ENCODE data around the gene PSAPL1.

PSAPL1 gene

GRCh38 chr4:7396186-7396910, 38.4 kb downstream of the PSAPL1 start:
- DNase-seq (ENCODE audit: low spot score) = no peak

DNA sequence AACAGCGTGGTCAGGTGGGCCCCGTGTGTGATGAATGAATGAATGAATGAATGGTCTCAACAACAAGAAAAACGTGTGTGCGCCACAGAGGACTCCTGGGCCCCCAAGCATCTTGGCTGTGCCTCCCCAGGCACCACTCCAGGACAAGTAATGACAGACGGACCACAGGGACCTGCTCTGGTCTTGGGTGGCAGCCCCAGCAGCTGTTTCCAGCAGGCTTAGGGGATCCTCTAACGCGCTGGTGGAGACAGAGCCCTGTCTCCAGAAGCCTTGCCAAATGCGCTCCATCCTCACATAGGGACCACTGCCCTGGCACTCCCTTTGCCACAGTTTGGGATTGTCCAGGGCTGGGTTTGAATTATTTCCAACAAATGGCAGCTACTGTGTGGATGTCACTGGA, 39.1 kb downstream of the PSAPL1 start:
- no peak for DNase-seq (ENCODE audit: low spot score)

GRCh38 chr4:7394681-7395451, 39.9 kb downstream of the PSAPL1 start:
- no peak for DNase-seq (ENCODE audit: low spot score)

- no peak for DNase-seq (ENCODE audit: low spot score)
Measured at GRCh38 chr4:7393601-7394575, 40.8 kb downstream of the PSAPL1 start.

DNA sequence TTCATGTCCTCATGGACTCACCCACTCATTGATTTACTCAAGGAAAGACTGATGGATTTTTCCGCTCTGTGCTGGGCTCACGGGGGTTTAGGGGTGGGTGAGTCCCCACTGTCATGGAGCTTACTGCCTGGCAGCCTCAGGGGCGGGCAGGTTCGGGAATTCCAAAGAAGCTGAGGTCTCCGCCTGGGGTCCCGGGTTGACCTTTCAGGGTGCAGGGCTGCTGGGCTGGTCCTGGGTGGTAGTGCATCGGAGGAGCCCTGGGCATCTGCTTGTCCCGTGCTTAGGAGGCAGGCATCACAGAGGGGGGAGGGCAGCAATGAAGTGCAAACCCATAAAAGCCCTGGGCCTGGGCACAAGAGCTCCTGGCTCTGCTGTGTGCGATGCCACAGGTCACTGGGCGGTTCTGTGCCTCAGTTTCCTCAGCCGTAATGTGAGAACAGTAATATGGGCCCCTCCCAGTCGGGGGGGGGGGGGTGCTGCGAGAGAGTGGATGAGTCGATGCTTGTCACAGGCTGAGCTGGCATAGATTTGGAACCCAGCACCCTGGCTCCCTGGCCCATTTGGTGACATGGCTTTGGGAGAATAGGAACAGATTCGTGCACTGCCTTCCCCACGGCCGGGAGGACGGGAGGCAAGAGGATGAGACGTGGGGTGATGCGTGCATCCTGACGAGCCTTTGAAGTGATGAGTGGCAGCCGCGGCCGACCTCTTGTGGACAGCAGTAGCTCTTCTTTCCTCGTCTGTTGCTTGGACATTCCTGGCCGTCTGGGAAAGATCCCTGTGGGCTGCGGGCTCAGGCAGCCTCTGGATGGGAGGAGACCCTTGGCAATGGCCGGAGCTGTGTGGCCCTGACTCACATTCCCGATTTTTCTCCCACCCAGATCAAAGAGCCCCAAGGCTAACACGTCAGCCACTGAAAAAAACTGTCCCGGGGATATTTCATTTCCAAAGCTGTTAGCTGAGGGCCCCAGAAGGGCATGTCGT, 42.0 kb downstream of the PSAPL1 start:
- no peak for DNase-seq (ENCODE audit: low spot score)

GRCh38 chr4:7391637-7392437, 42.9 kb downstream of the PSAPL1 start:
- no peak for DNase-seq (ENCODE audit: low spot score)

- no peak for DNase-seq (ENCODE audit: low spot score)
Measured at GRCh38 chr4:7390906-7391636, 43.7 kb downstream of the PSAPL1 start.

- DNase-seq (ENCODE audit: low spot score) = no peak
Measured at GRCh38 chr4:7390336-7390735, 44.4 kb downstream of the PSAPL1 start.

DNA sequence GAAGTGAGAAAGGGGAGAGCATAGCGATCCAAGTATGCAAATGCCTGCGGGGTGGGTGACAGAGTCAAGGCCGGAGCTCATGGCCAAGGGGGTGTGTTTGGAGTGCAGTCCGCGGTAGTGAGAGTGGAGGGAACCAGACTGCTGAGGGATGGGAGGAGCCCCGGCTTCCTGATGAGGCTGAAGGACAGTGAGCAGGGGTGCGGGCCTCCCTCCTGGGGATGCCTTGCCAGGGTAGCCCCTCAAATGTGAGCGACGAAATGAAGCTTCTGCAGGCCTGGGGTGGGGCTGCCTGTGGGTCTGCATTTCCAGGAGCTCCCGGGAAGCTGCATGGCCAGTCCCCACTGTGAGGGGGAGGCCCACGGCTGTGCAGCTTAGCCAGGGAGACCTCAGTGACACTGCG, 45.0 kb downstream of the PSAPL1 start:
- DNase-seq (ENCODE audit: low spot score) = no peak

- no peak for DNase-seq (ENCODE audit: low spot score)
Measured at GRCh38 chr4:7389101-7389701, 45.5 kb downstream of the PSAPL1 start.

GRCh38 chr4:7388627-7389026, 46.1 kb downstream of the PSAPL1 start:
- no peak for DNase-seq (ENCODE audit: low spot score)

DNA sequence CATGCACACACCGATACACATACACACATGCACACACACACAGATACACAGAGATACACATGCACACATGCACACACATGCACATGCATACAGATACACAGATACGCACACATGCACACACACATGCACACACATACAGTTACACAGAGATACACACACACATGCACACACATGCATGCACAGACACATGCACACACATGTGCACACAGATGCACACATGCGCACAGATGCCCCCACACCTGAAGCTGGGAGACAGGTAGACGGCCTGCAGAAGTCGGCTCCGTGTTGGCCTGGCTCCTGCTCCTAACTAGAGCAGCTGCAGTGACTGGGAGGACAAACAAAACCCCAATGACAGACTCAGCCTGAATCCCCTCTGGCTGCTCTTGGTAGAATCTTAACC, 46.8 kb downstream of the PSAPL1 start:
- DNase-seq (ENCODE audit: low spot score) = no peak

DNA sequence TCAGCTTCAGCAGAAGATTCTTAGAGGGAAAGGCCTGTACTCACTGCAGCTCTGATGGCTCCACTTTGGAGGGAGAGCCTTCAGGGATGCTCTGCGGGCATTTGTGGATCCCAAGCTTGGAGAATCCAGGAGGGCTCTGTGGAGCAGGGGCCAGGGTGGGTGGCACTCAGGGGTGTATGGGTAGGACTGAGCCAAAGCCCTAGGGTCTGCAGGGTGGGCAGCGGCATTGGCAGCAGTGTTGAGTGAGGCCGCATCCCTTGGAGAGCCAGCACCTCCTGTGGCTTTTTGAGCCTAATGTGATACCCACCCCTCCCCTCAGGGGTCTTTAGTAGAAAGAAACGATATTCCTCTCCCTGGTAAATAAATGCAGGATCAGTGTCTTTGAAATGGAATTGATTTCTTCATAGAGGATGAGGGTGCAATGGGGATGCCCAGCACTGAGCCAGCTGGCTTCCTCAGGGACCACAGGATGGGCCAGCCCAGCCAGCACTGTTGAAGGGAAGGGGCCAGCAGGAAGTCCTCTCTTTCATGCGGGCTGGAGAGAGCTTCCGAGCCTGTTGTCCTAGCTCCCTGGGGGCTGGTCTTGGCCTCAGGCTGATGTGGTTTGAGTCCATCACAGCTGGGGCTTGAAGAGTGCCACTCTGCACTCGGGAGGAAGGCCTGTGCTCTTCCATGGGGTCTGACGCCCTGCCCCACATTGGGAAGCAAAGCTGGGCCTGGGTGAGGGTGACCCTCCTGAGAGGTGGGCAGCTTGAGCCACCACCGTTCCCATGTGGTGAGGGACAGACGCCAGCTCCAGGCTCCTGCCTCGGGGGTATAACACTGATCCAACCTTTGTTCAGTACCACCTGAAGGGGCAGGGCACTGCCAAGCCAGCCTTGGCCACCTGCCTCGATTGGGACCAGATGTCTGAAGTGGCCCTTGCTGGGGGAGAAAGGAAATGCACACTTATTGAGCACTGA, 49.5 kb downstream of the PSAPL1 start:
- DNase-seq (ENCODE audit: low spot score) = no peak

GRCh38 chr4:7384003-7384928, 50.5 kb downstream of the PSAPL1 start:
- DNase-seq (ENCODE audit: low spot score) = no peak

DNA sequence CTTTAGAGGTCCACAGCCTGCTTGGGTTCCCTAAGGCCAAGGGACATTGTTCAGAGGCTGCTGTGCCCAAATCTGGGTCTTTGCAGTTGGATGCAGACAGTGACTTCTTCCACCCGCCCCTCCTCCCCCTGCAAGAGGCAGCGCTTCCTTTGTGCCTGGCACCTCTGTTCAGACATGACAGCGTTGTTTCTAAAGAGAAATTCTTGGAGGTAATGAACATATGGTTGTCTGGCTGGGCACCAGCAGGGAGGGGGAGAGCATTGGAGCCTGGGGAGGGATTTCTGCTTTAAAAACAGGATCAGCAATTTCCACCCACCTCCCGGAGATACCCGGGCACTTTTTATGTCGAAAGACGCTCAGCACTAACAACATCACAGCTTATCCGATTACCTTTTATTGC, 51.5 kb downstream of the PSAPL1 start:
- no peak for DNase-seq (ENCODE audit: low spot score)

DNA sequence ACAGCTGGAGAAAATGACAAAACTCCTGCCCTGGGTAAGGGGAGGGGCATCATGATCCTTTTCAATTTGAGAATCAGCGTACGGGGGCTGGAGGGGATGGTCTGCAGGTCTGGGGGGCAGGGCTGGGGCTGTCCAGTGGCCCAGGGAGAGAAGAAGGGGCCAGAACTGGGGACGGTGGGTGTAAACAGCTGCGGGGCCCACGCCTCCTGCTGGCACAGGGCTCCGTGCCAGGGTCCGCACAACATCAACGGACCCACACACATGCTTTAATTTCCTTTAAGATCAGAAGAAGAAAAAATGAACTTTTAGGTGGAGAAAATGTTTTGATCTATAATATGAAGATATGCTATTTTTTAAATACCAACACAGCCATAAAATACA, 52.1 kb downstream of the PSAPL1 start:
- no peak for DNase-seq (ENCODE audit: low spot score)

Data from LoVo (cell line).